ENCODE results near the gene SORCS2.

Gene SORCS2

DNA sequence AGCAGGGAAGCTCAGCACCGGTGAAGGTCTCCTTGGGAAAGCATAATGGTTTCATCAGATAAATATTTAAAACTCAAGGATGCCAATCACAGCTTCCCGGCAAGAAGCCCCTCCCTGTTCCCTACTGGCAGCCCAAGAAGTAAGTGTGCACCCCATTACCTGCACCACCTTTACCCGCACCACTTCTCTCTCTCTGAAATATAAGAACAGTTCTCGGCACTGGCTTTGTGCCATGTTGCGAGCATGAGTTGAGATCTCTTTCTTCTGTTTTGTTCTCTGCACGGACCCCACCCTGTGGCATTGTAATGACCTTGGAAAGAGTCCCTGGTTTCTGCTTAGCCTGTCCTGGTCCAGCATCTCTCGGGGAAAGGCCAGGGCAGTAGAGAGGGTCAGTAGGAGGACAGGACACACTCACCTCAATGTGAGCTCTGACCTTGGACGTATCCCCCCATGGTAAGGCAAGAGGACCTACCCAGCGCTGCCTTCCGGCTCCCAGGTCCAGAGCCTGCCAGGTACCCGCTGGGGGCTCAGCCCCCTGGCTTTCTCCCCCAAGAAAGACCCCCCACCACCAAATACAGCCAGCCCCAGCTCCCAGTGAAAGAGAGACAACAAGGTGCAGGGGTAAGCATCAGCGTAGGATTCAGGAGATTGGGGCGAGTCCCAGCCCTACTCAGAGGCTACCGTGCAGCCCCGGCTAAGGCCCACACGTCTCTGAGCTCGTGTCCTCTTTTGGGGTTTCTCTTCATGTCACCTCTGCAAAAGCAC lies 161.7 kb downstream of the SORCS2 start:
- no peak for TF ChIP-seq LEF1 (IDR thresholded peaks at IDR 0.05; ENCODE audit: borderline replicate concordance)
- no peak for TF ChIP-seq FOXK2 (IDR thresholded peaks at IDR 0.05)
- TF ChIP-seq SUZ12 (IDR thresholded peaks at IDR 0.05): no peak
- TF ChIP-seq NFRKB (IDR thresholded peaks at IDR 0.05): no peak
- TF ChIP-seq SP1 (IDR thresholded peaks at IDR 0.05): no peak
- no peak for TF ChIP-seq L3MBTL2 (conservative IDR thresholded peaks at IDR 0.05)
- TF ChIP-seq FOXM1 (IDR thresholded peaks at IDR 0.05; ENCODE audit: borderline replicate concordance): no peak
- no peak for TF ChIP-seq FOXA1 (IDR thresholded peaks at IDR 0.05)
- TF ChIP-seq ZNF384 (IDR thresholded peaks at IDR 0.05): no peak
- no peak for TF ChIP-seq CTBP1 (IDR thresholded peaks at IDR 0.05; ENCODE audit: borderline replicate concordance)
- no peak for TF ChIP-seq HDGF (IDR thresholded peaks at IDR 0.05; ENCODE audit: borderline replicate concordance)
- TF ChIP-seq ELF4 (IDR thresholded peaks at IDR 0.05): no peak
- TF ChIP-seq, protein P1, sequence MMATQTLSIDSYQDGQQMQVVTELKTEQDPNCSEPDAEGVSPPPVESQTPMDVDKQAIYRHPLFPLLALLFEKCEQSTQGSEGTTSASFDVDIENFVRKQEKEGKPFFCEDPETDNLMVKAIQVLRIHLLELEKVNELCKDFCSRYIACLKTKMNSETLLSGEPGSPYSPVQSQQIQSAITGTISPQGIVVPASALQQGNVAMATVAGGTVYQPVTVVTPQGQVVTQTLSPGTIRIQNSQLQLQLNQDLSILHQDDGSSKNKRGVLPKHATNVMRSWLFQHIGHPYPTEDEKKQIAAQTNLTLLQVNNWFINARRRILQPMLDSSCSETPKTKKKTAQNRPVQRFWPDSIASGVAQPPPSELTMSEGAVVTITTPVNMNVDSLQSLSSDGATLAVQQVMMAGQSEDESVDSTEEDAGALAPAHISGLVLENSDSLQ (IDR thresholded peaks at IDR 0.05): no peak
- no peak for TF ChIP-seq TARDBP (IDR thresholded peaks at IDR 0.05)
- TF ChIP-seq BHLHE40 (IDR thresholded peaks at IDR 0.05; ENCODE audit: borderline replicate concordance): no peak
- no peak for DNase-seq (ENCODE audit: extremely low spot score)
- ChIA-PET POLR2A (no interaction called here), CTCF (no interaction called here)

- no peak for DNase-seq (ENCODE audit: extremely low spot score)
- no peak for TF ChIP-seq BHLHE40 (IDR thresholded peaks at IDR 0.05; ENCODE audit: borderline replicate concordance)
- TF ChIP-seq HDGF (IDR thresholded peaks at IDR 0.05; ENCODE audit: borderline replicate concordance): no peak
- no peak for TF ChIP-seq CTBP1 (IDR thresholded peaks at IDR 0.05; ENCODE audit: borderline replicate concordance)
- TF ChIP-seq FOXM1 (IDR thresholded peaks at IDR 0.05; ENCODE audit: borderline replicate concordance): no peak
- no peak for TF ChIP-seq FOXA1 (IDR thresholded peaks at IDR 0.05)
- TF ChIP-seq LEF1 (IDR thresholded peaks at IDR 0.05; ENCODE audit: borderline replicate concordance): no peak
- no peak for TF ChIP-seq ARNT (IDR thresholded peaks at IDR 0.05)
- no peak for TF ChIP-seq ZNF384 (IDR thresholded peaks at IDR 0.05)
- TF ChIP-seq L3MBTL2 (conservative IDR thresholded peaks at IDR 0.05): no peak
- no peak for TF ChIP-seq NFRKB (IDR thresholded peaks at IDR 0.05)
- no peak for TF ChIP-seq SUZ12 (IDR thresholded peaks at IDR 0.05)
- no peak for TF ChIP-seq FOXK2 (IDR thresholded peaks at IDR 0.05)
- TF ChIP-seq TARDBP (IDR thresholded peaks at IDR 0.05): no peak
- CTCF ChIA-PET: no interaction called here
- POLR2A ChIA-PET: no interaction called here
Measured at GRCh38 chr4:7354927-7355326, 162.6 kb downstream of the SORCS2 start.

- POLR2A ChIA-PET: interaction anchor here (1.0 kb wide), 1 partner anchor 9 kb away, joined by 5 read pairs; no protein-coding TSS in a partner anchor
- TF ChIP-seq FOXA1 (IDR thresholded peaks at IDR 0.05): no peak
- TF ChIP-seq LEF1 (IDR thresholded peaks at IDR 0.05; ENCODE audit: borderline replicate concordance): no peak
- no peak for TF ChIP-seq CTBP1 (IDR thresholded peaks at IDR 0.05; ENCODE audit: borderline replicate concordance)
- no peak for TF ChIP-seq SUZ12 (IDR thresholded peaks at IDR 0.05)
- TF ChIP-seq NFRKB (IDR thresholded peaks at IDR 0.05): no peak
- no peak for TF ChIP-seq HDGF (IDR thresholded peaks at IDR 0.05; ENCODE audit: borderline replicate concordance)
- no peak for TF ChIP-seq L3MBTL2 (conservative IDR thresholded peaks at IDR 0.05)
- TF ChIP-seq TARDBP (IDR thresholded peaks at IDR 0.05): no peak
- no peak for TF ChIP-seq BHLHE40 (IDR thresholded peaks at IDR 0.05; ENCODE audit: borderline replicate concordance)
- TF ChIP-seq, protein P1 (IDR thresholded peaks at IDR 0.05): no peak
- TF ChIP-seq SP1 (IDR thresholded peaks at IDR 0.05): no peak
- no peak for TF ChIP-seq FOXK2 (IDR thresholded peaks at IDR 0.05)
- no peak for TF ChIP-seq ELF4 (IDR thresholded peaks at IDR 0.05)
- TF ChIP-seq ARNT (IDR thresholded peaks at IDR 0.05): no peak
- TF ChIP-seq ZNF384 (IDR thresholded peaks at IDR 0.05): no peak
- no peak for DNase-seq (ENCODE audit: extremely low spot score)
- CTCF ChIA-PET: no interaction called here
Measured at GRCh38 chr4:7355795-7356194, 163.5 kb downstream of the SORCS2 start.

GRCh38 chr4:7356667-7357310 lies 164.5 kb downstream of the SORCS2 start:
- ChIA-PET CTCF (interaction anchor here (1.3 kb wide), 1 partner anchor 21 kb away, joined by 3 read pairs; no protein-coding TSS in a partner anchor), POLR2A (interaction anchor here (1.0 kb wide), 1 partner anchor 8 kb away, joined by 5 read pairs; no protein-coding TSS in a partner anchor)
- no peak for DNase-seq (ENCODE audit: extremely low spot score)
- TF ChIP-seq BHLHE40 (IDR thresholded peaks at IDR 0.05; ENCODE audit: borderline replicate concordance) (no peak), SUZ12 (IDR thresholded peaks at IDR 0.05) (no peak)

- no peak for DNase-seq (ENCODE audit: extremely low spot score)
- POLR2A ChIA-PET: no interaction called here
- no peak for TF ChIP-seq ELF4 (IDR thresholded peaks at IDR 0.05)
- no peak for TF ChIP-seq L3MBTL2 (conservative IDR thresholded peaks at IDR 0.05)
- no peak for TF ChIP-seq HDGF (IDR thresholded peaks at IDR 0.05; ENCODE audit: borderline replicate concordance)
- TF ChIP-seq BHLHE40 (IDR thresholded peaks at IDR 0.05; ENCODE audit: borderline replicate concordance): no peak
- TF ChIP-seq FOXM1 (IDR thresholded peaks at IDR 0.05; ENCODE audit: borderline replicate concordance): no peak
- TF ChIP-seq SUZ12 (IDR thresholded peaks at IDR 0.05): no peak
- no peak for TF ChIP-seq LEF1 (IDR thresholded peaks at IDR 0.05; ENCODE audit: borderline replicate concordance)
- no peak for TF ChIP-seq FOXA1 (IDR thresholded peaks at IDR 0.05)
- no peak for TF ChIP-seq NFRKB (IDR thresholded peaks at IDR 0.05)
- TF ChIP-seq SP1 (IDR thresholded peaks at IDR 0.05): no peak
- no peak for TF ChIP-seq CTBP1 (IDR thresholded peaks at IDR 0.05; ENCODE audit: borderline replicate concordance)
- TF ChIP-seq FOXK2 (IDR thresholded peaks at IDR 0.05): no peak
- no peak for TF ChIP-seq TARDBP (IDR thresholded peaks at IDR 0.05)
- no peak for TF ChIP-seq ARNT (IDR thresholded peaks at IDR 0.05)
- TF ChIP-seq ZNF384 (IDR thresholded peaks at IDR 0.05): no peak
- TF ChIP-seq, protein P1 (IDR thresholded peaks at IDR 0.05): no peak
- CTCF ChIA-PET: interaction anchor here (1.3 kb wide), 1 partner anchor 22 kb away, joined by 3 read pairs; no protein-coding TSS in a partner anchor
Measured at GRCh38 chr4:7357323-7357722, 165.0 kb downstream of the SORCS2 start.
